NK-92 (cell line): ENCODE results near the gene SAMD13.

Experiments
- DNase-seq: peaks from one replicate; lab custom pipeline; 2025; ENCODE audit not compliant: unreplicated experiment; lab: John Stamatoyannopoulos, UW

Gene SAMD13

GRCh38 chr1:84370831-84371394 lies 69.4 kb downstream of the SAMD13 start:
- DNase-seq = no peak

GRCh38 chr1:84373436-84374141 lies 72.1 kb downstream of the SAMD13 start:
- no peak for DNase-seq

DNA sequence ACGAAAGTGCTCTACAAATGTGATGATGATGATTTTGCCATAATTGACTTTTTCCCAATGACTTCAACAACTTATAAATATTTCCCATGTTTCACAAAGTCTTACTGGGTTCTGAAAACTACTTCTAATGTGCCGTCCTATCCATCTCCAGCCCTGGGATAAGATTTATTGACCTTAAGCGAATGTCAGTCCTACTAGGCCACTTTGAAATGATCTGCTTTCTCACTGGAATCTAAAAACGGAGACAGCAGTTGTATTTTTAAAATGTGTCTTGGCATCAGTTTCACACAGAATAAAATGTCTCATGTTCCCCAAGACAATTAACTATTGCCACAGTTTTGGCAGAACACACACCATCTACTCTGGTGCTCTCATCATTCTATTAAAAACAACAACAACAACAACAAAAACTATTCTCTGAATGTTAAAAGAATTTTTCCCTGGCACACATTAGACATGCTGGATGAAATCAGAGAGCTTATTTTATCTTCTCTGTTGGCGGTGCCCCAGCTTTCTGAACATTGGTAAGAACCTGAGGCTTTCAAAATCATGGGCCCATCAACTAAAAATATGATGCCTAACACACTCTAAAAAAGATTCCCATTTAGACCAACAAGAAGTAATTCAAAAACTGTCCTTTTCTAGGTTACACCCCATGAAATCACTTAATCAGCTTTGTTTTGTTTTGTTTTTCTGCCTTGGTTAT lies 73.6 kb downstream of the SAMD13 start:
- DNase-seq = no peak

DNA sequence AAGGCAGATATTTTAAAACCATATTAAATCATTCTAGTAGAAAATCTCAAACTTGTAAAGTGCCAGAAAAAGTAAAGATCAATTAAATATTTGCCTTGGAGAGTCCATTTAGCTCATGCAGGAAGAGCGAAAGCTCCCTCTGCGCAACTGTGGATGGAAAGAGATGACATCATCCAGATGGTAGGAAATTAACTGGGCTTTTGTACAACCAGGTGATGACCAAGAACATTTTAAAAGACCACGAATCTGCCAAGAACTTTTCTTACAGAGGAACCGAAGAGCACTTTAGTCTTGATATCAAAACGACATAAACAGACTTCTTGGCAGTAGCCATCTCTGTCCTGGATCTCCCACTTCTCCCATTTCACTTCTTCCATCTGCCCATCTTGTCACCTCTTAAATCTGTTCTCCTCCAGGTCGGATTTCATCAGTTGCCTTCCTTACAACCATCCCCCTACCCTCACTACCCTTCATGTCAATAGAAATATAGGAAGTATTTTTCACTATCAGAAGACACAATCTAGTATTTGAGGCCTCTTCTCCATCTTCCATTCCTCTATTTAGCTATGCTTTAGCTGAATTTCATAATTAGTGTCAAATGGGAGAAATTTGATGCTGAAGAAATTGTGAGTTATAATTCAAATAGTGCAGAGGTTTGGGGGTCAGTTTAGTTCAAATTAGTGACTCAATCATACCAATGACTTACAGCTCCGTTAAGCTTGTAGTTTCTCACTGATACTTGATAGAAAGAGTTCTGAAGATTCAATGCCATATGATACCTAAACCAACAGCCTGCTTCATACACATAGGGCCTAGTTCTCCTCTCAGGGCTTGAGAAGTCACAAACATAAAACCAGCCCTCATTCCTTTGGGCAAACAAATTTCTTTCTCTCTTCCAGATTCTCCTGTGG lies 74.7 kb downstream of the SAMD13 start:
- DNase-seq = no peak

GRCh38 chr1:84377480-84378095 lies 76.1 kb downstream of the SAMD13 start:
- no peak for DNase-seq

DNA sequence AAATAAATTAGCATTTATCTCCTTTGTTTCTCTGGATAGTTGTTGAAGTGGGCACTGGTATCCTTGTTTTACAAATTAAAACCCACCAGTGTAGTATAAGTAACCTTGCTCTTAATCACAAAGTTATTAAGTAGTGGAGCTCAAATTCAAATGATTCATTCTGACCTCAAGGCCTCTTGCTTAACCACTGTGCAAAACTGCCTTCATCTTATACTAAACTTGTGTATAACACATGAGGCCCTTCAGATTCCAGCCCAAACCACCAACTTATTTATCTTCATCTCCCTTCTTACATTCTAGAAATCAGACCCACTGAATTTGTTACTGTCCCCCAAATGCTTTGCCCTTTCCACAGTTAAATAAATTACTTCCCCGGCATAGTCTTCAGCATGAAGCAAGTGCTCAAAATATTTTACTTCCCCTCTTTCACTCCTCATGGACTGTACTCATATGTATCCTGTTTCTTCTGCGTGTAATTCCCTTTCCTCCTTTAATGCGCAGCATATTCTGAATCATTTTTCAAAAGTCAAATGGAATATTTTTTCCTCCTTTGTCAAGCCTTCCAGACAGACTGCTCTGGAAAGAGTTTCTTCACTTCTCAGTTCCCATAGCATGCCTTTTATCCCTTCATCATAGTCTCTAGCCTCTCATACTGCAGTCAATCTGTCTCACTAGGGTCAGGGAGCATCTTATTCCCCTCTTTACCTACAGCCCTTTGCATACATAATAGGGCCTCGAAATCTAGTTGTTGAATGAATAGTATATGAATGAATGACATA lies 77.8 kb downstream of the SAMD13 start:
- no peak for DNase-seq

DNA sequence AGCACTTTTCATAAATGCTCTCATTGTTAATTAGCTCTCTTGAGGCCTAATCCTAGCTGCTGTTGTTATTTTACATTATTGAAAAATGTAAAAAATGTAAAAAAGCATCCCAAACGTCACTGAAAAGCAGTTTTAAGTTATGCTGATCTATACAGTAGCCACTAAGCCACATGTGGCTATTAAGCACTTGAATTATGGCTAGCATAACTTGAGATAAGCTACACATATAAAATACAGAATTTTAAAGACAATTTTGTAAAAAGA lies 78.3 kb downstream of the SAMD13 start:
- DNase-seq = no peak

GRCh38 chr1:84382127-84382526 lies 80.6 kb downstream of the SAMD13 start:
- no peak for DNase-seq

DNA sequence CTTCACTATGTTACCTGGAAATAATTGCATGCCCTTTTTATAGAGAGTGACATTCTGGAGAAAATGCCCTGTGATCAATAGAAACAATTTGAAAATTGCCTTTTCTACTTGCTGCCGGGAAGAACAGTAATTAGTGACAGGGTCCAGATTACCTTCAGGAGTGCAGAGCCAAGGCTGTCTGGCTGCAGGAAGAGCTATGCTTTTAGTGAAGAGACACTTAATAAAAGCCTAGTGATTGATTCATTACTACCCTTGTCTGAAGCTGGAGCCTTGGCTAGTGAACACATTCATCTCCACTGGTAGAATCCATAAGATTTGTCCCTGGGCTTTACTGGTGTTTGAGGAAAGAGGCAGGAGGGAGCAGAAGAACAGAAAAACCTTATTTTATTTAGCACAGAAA lies 83.8 kb downstream of the SAMD13 start:
- no peak for DNase-seq

DNA sequence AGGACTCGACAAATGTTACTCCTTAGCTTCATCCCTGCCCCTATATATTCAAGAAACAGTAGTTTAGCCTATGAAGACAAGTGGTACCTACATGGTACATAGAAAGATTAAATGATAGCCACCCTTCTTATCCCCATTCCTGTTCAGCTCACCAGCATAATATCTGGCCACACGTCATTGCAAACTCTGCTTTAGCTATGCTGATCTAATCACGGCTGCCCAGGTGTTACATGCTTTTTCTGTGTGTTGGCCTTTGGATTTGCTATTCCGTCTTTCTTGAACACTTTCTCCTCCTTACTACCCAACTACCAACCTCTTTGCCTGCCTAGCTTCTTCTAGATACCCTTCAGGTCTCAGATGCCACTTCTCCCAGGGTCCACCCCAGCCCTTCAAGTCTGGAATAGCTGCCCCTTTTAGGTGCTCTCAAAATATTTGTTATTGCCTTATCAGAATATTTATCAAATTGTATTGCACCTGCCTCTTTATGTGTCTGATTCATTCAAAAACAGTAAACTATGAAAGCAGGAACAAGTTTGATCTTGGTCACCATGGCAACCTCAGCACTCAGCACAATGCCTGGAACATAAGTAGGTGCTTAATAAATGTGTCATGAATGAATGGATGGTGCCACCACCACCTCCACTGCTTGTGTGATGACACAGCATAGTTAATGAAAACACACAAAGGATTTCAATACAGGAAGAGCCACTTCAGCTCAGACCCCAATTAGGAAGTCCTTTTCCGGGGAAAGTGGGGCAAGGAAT lies 85.4 kb downstream of the SAMD13 start:
- no peak for DNase-seq

DNA sequence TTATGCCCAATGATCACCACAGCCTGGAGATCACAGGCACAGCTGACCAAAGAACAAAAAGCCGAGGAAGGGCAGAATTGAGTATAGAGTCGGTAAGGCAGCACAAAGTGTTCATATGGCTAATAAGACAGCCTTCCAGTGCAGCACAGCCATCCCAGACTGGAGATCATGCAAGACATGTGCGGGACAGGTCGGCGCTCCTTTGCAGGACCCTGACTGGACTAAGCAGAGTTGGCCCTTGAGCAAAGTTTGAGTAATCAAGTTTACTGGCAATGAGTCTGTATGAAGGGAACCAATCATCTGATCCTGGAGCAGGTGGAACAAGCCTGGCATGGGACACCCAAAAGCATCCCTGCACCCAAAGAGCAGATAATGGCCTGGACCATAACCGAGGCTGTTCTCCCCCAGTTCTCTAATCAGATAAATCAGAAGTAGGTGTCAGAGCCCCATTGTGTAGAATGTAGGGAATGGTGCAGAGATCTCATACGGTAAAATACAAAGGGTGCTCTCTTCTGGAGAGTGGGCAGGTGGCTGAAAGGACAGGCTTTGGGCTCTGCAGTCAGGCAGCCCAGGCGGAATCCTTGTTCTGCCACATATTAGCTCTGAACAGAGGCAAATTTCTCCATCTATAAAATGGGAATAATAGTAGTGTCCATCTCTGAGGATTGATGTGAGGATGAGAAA lies 86.1 kb downstream of the SAMD13 start:
- no peak for DNase-seq

DNA sequence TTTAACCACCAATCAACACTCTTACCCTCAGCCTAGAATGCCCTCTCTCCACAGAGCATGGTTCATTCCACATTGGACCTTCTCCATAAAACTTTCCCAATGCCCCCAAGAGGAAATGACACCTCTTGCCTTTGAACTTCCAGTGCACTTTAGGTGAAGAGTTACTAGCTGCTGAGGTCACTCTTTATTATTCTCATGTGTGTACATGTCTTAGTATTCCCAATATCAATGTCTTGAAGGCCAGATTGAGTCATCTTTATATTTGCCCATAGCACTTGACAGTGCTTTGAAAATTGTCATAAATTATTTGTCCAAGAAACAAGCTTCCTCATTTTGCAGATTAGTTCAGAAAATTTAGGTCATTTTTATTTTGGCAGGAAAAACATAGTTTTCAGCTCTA lies 88.7 kb downstream of the SAMD13 start:
- no peak for DNase-seq

- DNase-seq = no peak
Measured at GRCh38 chr1:84398175-84399155, 97.0 kb downstream of the SAMD13 start, which contains the start of gene DNASE2B. TSS of gene DNASE2B (plus strand) at chr1:84398484. CDS start at chr1:84398565, 81 bp downstream.
